Peyer's patch (tissue), 4 donors: ENCODE results near the gene ANO10. TPM values are rescaled to one million over a fixed set of nuclear protein-coding genes. Genes with fewer than 3 reads are reported as not detected.
"Not testable (repeated sequence)": the region's sequence is repeated elsewhere in the genome, so short reads cannot be mapped to it uniquely, and the experiment has no call there.

Experiments used
- DNase-seq, 3 donors: peaks; one replicate each; pipeline ENCODE4 v3.0.0-alpha.2; 2017 to 2019
- H3K27ac ChIP-seq, 4 donors: fragments of 200-600 bp; sonication (generic); one replicate each; pipeline ENCODE4 v1.5.1; 2016 to 2019
- H3K27me3 ChIP-seq, 2 donors: fragments of 200-600 bp; sonication (generic); one replicate each; pipeline ENCODE4 v1.5.1; 2019
- H3K36me3 ChIP-seq, 3 donors: fragments of 200-600 bp; sonication (generic); one replicate each; pipeline ENCODE4 v1.5.1; 2016 to 2019
- H3K4me1 ChIP-seq, 4 donors: fragments of 200-600 bp; sonication (generic); one replicate each; pipeline ENCODE4 v1.5.1; 2016 to 2019
- H3K4me3 ChIP-seq, 4 donors: fragments of 200-600 bp; sonication (generic); 1 replicate in 3 of 4; 2 replicates in 1 of 4; pipeline ENCODE4 v1.5.1; 2016 to 2019; ENCODE audit warnings: mild to moderate bottlenecking in 1 of 4
- H3K9me3 ChIP-seq, 4 donors: fragments of 200-600 bp; sonication (generic); one replicate each; pipeline ENCODE4 v1.5.1; 2016 to 2019; ENCODE audit warnings: mild to moderate bottlenecking in 1 of 4
- POLR2A ChIP-seq, 2 donors: fragments of 450-650 bp; IDR thresholded peaks; one replicate each; pipeline ENCODE4 v1.5.1; 2017; ENCODE audit warnings: antibody characterized with exemption in 2 of 2, mild to moderate bottlenecking in 2 of 2, moderate library complexity in 2 of 2
- total RNA-seq, 4 donors: library from RNA; depleted of rRNA; stranded (reverse); fragments of >200 nt; gene quantifications; one replicate each; pipeline ENCODE4 v1.1.0, GENCODE V29; 2016
- TF ChIP-seq, protein P1 (sequence below), 6 experiments: fragments of 450-650 bp in 4 of 6; fragments of 200-600 bp in 2 of 6; sonication (generic) in 1 of 6; IDR thresholded peaks; one replicate each; pipeline ENCODE4 v1.5.1; 2017 to 2019; ENCODE audit warnings: antibody characterized with exemption in 6 of 6, mild to moderate bottlenecking in 3 of 6, moderate library complexity in 1 of 6

The ANO10 gene, protein sequence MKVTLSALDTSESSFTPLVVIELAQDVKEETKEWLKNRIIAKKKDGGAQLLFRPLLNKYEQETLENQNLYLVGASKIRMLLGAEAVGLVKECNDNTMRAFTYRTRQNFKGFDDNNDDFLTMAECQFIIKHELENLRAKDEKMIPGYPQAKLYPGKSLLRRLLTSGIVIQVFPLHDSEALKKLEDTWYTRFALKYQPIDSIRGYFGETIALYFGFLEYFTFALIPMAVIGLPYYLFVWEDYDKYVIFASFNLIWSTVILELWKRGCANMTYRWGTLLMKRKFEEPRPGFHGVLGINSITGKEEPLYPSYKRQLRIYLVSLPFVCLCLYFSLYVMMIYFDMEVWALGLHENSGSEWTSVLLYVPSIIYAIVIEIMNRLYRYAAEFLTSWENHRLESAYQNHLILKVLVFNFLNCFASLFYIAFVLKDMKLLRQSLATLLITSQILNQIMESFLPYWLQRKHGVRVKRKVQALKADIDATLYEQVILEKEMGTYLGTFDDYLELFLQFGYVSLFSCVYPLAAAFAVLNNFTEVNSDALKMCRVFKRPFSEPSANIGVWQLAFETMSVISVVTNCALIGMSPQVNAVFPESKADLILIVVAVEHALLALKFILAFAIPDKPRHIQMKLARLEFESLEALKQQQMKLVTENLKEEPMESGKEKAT
- 100 to 1,000 TPM in 1 of 4 donors, 10 to 100 TPM in 3; 33.8 to 110 (median 70.0) TPM for total RNA-seq

- peak; percentile 43 to 73 for TF ChIP-seq POLR2A (IDR thresholded peaks at IDR 0.05)
- TF ChIP-seq, protein P1, sequence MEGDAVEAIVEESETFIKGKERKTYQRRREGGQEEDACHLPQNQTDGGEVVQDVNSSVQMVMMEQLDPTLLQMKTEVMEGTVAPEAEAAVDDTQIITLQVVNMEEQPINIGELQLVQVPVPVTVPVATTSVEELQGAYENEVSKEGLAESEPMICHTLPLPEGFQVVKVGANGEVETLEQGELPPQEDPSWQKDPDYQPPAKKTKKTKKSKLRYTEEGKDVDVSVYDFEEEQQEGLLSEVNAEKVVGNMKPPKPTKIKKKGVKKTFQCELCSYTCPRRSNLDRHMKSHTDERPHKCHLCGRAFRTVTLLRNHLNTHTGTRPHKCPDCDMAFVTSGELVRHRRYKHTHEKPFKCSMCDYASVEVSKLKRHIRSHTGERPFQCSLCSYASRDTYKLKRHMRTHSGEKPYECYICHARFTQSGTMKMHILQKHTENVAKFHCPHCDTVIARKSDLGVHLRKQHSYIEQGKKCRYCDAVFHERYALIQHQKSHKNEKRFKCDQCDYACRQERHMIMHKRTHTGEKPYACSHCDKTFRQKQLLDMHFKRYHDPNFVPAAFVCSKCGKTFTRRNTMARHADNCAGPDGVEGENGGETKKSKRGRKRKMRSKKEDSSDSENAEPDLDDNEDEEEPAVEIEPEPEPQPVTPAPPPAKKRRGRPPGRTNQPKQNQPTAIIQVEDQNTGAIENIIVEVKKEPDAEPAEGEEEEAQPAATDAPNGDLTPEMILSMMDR (IDR thresholded peaks at IDR 0.05), result no peak
- Histone ChIP-seq H3K36me3 (no peaks in the 10 kb centered on the region), H3K27me3 (no peaks in the 10 kb centered on the region), H3K9me3 (no peaks in the 10 kb centered on the region), H3K4me3 (peak within 1 kb of the TSS; percentile 82 to 99 (median 92)), H3K27ac (peak within 1 kb of the TSS; percentile 79 to 91 (median 80)), H3K4me1 (peaks cover 0 to 5% (median 0%) of the 10 kb centered on the region in 4 donors)
- DNase-seq, result peak; percentile 96 to 99 (median 99)
Measured at GRCh38 chr3:43621656-43622432, at the start of gene ANO10. Gene ANO10, minus strand, starts transcription at chr3:43622011. Its CDS starts 16,159 bp downstream, at chr3:43605852.

- H3K9me3 ChIP-seq, result no peaks in the 10 kb centered on the region
- no peaks in the 10 kb centered on the region for H3K36me3 ChIP-seq
- TF ChIP-seq POLR2A (IDR thresholded peaks at IDR 0.05), result no peak
- TF ChIP-seq, protein P1 (IDR thresholded peaks at IDR 0.05), result no peak
- no peaks in the 10 kb centered on the region for H3K27me3 ChIP-seq
- H3K4me3 ChIP-seq, result no peak overlapping the region
- no peaks in the 10 kb centered on the region for H3K4me1 ChIP-seq
- no peak for DNase-seq
- H3K27ac ChIP-seq, result no peak overlapping the region
Measured at GRCh38 chr3:43670635-43671522, 49.1 kb upstream of the ANO10 start.

GRCh38 chr3:43665011-43665410 is 43.2 kb upstream of the ANO10 start:
- not testable (repeated sequence) for H3K9me3 ChIP-seq, H3K27me3 ChIP-seq, DNase-seq, H3K36me3 ChIP-seq, H3K27ac ChIP-seq, H3K4me1 ChIP-seq, H3K4me3 ChIP-seq

- H3K9me3 ChIP-seq, DNase-seq, H3K4me1 ChIP-seq, H3K27ac ChIP-seq, H3K4me3 ChIP-seq, H3K36me3 ChIP-seq, H3K27me3 ChIP-seq: not testable (repeated sequence)
Measured at GRCh38 chr3:43661376-43661775, 39.6 kb upstream of the ANO10 start.

DNA sequence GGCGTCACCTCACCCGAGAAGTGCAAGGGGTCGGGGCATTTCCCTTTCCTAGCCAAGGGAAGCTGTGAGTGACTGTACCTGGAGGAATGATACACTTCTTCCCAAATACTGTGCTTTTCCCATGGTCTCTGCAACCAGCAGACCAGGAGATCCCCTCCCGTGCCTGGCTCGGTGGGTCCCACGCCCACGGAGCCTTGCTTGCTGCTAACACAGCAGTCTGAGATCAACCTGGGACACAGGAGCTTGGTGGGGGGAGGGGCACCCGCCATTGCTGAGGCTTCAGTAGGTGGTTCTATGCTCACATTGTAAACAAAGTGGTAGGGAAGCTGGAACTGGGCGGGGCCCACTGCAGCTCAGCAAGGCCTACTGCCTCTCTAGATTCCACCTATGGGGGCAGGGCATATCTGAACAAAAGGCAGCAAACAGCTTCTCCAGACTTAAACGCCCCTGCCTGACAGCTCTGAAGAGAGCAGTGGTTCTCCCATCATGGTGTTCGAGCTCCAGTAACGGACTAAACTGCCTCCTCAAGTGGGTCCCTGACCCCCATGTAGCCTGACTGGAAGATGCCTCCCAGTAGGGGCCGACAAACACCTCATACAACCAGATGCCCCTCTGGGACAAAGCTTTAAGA is 37.6 kb upstream of the ANO10 start:
- Histone ChIP-seq H3K27ac (no peak overlapping the region), H3K36me3 (no peaks in the 10 kb centered on the region), H3K27me3 (no peaks in the 10 kb centered on the region), H3K4me3 (no peak overlapping the region), H3K4me1 (no peaks in the 10 kb centered on the region), H3K9me3 (no peaks in the 10 kb centered on the region)
- DNase-seq, result no peak
- TF ChIP-seq, protein P1 (IDR thresholded peaks at IDR 0.05), result no peak
- TF ChIP-seq POLR2A (IDR thresholded peaks at IDR 0.05), result no peak

DNA sequence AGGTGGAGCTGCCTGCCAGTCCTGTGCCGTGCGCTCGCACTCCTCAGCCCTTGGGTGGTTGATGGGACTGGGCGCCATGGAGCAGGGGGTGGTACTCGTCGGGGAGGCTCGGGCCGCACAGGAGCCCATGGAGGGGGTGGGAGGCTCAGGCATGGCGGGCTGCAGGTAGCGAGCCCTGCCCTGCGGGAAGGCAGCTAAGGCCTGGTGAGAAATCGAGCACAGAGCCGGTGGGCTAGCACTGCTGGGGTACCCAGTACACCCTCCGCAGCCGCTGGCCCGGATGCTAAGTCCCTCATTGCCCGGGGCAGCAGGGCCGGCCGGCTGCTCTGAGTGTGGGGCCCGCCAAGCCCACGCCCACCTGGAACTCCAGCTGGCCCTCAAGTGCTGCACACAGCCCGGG is 34.6 kb upstream of the ANO10 start:
- not testable (repeated sequence) for H3K27me3 ChIP-seq, DNase-seq, H3K9me3 ChIP-seq, H3K27ac ChIP-seq, H3K36me3 ChIP-seq, H3K4me1 ChIP-seq, H3K4me3 ChIP-seq
